ENCODE results near the gene CARM1.
"Not testable (repeated sequence)": the region's sequence is repeated elsewhere in the genome, so short reads cannot be mapped to it uniquely, and the experiment has no call there.

CARM1 gene

GRCh38 chr19:10836479-10837330 is 34.6 kb upstream of the CARM1 start:
- peak; percentile 30 for DNase-seq (ENCODE audit: low read depth)
- TF ChIP-seq CTCF (conservative IDR thresholded peaks at IDR 0.05; ENCODE audit: low read depth, low read length): no peak
- peak overlapping the region; percentile 69 for H3K4me3 ChIP-seq (ENCODE audit: low read length)

GRCh38 chr19:10837649-10838048 is 33.7 kb upstream of the CARM1 start:
- H3K4me3 ChIP-seq (ENCODE audit: low read length); DNase-seq (ENCODE audit: low read depth): not testable (repeated sequence)

DNA sequence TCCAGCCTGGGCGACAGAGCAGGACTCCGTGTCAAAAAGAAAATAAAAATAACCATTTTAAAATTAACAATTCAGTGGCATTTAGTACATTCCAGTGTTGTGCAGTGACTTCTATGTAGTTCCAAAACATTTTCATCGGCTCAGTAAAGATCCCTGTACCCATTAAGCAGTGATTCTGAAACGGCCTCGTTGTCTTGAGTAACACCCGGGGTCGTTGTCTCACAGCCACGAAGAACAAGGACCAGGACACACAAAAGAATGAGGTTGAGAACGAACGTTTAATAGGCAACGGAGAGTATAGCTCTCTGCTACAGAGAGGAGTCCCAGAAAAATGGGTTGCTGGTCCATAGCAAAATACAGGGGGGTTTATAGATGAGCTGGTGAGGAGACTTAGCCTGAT is 33.0 kb upstream of the CARM1 start:
- H3K4me3 ChIP-seq (ENCODE audit: low read length): no peak overlapping the region
- no peak for DNase-seq (ENCODE audit: low read depth)
- TF ChIP-seq CTCF (conservative IDR thresholded peaks at IDR 0.05; ENCODE audit: low read depth, low read length): no peak

- TF ChIP-seq CTCF (conservative IDR thresholded peaks at IDR 0.05; ENCODE audit: low read depth, low read length): no peak
- H3K4me3 ChIP-seq (ENCODE audit: low read length): no peak overlapping the region
- DNase-seq (ENCODE audit: low read depth): no peak
Measured at GRCh38 chr19:10839114-10840050, 32.0 kb upstream of the CARM1 start.

- no peak for DNase-seq (ENCODE audit: low read depth)
- TF ChIP-seq CTCF (conservative IDR thresholded peaks at IDR 0.05; ENCODE audit: low read depth, low read length): no peak
- H3K4me3 ChIP-seq (ENCODE audit: low read length): no peak overlapping the region
Measured at GRCh38 chr19:10842788-10843187, 28.6 kb upstream of the CARM1 start.

GRCh38 chr19:10846500-10847202 is 24.7 kb upstream of the CARM1 start:
- DNase-seq (ENCODE audit: low read depth): no peak
- H3K4me3 ChIP-seq (ENCODE audit: low read length): no peak overlapping the region
- TF ChIP-seq CTCF (conservative IDR thresholded peaks at IDR 0.05; ENCODE audit: low read depth, low read length): no peak

All from retinal pigment epithelial cell (primary cell).